HEK293T (cell line): Measurements from ENCODE around the gene PRXL2A.

Experiments used
- CTCF ChIA-PET: fragments of 350-600 bp; formaldehyde crosslinking; extraction: SDS; loops from one replicate; lab custom pipeline; 2021; ENCODE audit warnings: antibody characterized with exemption, inconsistent platforms; lab: Yijun Ruan, JAX
- POLR2A ChIA-PET: fragments of 350-600 bp; formaldehyde crosslinking; extraction: SDS; loops from one replicate; lab custom pipeline; 2020; ENCODE audit warnings: antibody characterized with exemption, inconsistent platforms; lab: Yijun Ruan, JAX
- DNase-seq: peaks from one replicate; pipeline ENCODE4 v3.0.0; 2012; ENCODE audit warnings: mixed read lengths; ENCODE audit errors: extremely low spot score
- ARNT ChIP-seq: fragments of 450-650 bp; IDR thresholded peaks from 2 replicates; pipeline ENCODE4 v1.6.1; 2017; ENCODE audit warnings: mild to moderate bottlenecking
- BHLHE40 ChIP-seq: fragments of 450-650 bp; IDR thresholded peaks from 2 replicates; pipeline ENCODE4 v1.6.1; 2016; ENCODE audit warnings: mild to moderate bottlenecking, moderate library complexity, borderline replicate concordance
- CTBP1 ChIP-seq: fragments of 450-650 bp; IDR thresholded peaks from 2 replicates; pipeline ENCODE4 v1.6.1; 2016; ENCODE audit warnings: borderline replicate concordance
- ELF4 ChIP-seq: fragments of 450-650 bp; IDR thresholded peaks from 2 replicates; pipeline ENCODE4 v1.6.1; 2017; ENCODE audit warnings: antibody characterized with exemption
- FOXA1 ChIP-seq: fragments of 450-650 bp; IDR thresholded peaks from 2 replicates; pipeline ENCODE4 v1.6.1; 2016; ENCODE audit warnings: mild to moderate bottlenecking
- FOXK2 ChIP-seq: fragments of 450-650 bp; IDR thresholded peaks from 2 replicates; pipeline ENCODE4 v1.6.1; 2016; ENCODE audit warnings: mild to moderate bottlenecking
- FOXM1 ChIP-seq: fragments of 450-650 bp; IDR thresholded peaks from 2 replicates; pipeline ENCODE4 v1.6.1; 2017; ENCODE audit warnings: mild to moderate bottlenecking, borderline replicate concordance
- HDGF ChIP-seq: fragments of 450-650 bp; IDR thresholded peaks from 2 replicates; pipeline ENCODE4 v1.6.1; 2017; ENCODE audit warnings: antibody characterized with exemption, borderline replicate concordance
- L3MBTL2 ChIP-seq: fragments of 450-650 bp; conservative IDR thresholded peaks from 2 replicates; pipeline ENCODE4 v1.6.1; 2016; ENCODE audit warnings: mild to moderate bottlenecking
- LEF1 ChIP-seq: fragments of 450-650 bp; IDR thresholded peaks from 2 replicates; pipeline ENCODE4 v1.6.1; 2017; ENCODE audit warnings: mild to moderate bottlenecking, borderline replicate concordance
- NFRKB ChIP-seq: fragments of 450-650 bp; IDR thresholded peaks from 2 replicates; pipeline ENCODE4 v1.6.1; 2016; ENCODE audit warnings: mild to moderate bottlenecking, moderate library complexity
- PKNOX1 ChIP-seq: fragments of 450-650 bp; IDR thresholded peaks from 2 replicates; pipeline ENCODE4 v1.6.1; 2016
- SP1 ChIP-seq: fragments of 450-650 bp; IDR thresholded peaks from 2 replicates; pipeline ENCODE4 v1.6.1; 2017
- SUZ12 ChIP-seq: fragments of 450-650 bp; IDR thresholded peaks from 2 replicates; pipeline ENCODE4 v1.6.1; 2016; ENCODE audit warnings: mild to moderate bottlenecking
- TARDBP ChIP-seq: fragments of 450-650 bp; IDR thresholded peaks from 2 replicates; pipeline ENCODE4 v1.6.1; 2016
- ZNF384 ChIP-seq: fragments of 450-650 bp; IDR thresholded peaks from 2 replicates; pipeline ENCODE4 v1.6.1; 2016

PRXL2A gene

GRCh38 chr10:80436446-80437098 lies 28.2 kb downstream of the PRXL2A start:
- no peak for DNase-seq
- ChIA-PET CTCF (interaction anchor here (0.7 kb wide), 1 partner anchor 417 kb away, joined by 4 read pairs; no protein-coding TSS in a partner anchor), POLR2A (interaction anchor here (1.1 kb wide), 1 partner anchor 29 kb away, joined by 3 read pairs; the partner anchor contains the start of gene PRXL2A)
- TF ChIP-seq SUZ12 = no peak
- no peak for TF ChIP-seq PKNOX1
- no peak for TF ChIP-seq BHLHE40
- TF ChIP-seq ELF4 = no peak

- ChIA-PET POLR2A (no interaction called here), CTCF (no interaction called here)
- no peak for DNase-seq
- TF ChIP-seq ELF4 (no peak), L3MBTL2 (no peak), SUZ12 (no peak), TARDBP (no peak), CTBP1 (no peak), BHLHE40 (no peak), ARNT (no peak), HDGF (no peak), FOXM1 (no peak), NFRKB (no peak), PKNOX1 (no peak), FOXA1 (no peak), ZNF384 (no peak), LEF1 (no peak), FOXK2 (no peak), SP1 (no peak)
These were observed 28.9 kb downstream of the PRXL2A start for GRCh38 chr10:80437227-80437626.

GRCh38 chr10:80441831-80442230 lies 33.5 kb downstream of the PRXL2A start:
- TF ChIP-seq HDGF = no peak
- TF ChIP-seq PKNOX1 = no peak
- TF ChIP-seq NFRKB = no peak
- TF ChIP-seq BHLHE40 = no peak
- TF ChIP-seq FOXA1 = no peak
- no peak for TF ChIP-seq LEF1
- TF ChIP-seq FOXM1 = no peak
- TF ChIP-seq SUZ12 = no peak
- no peak for TF ChIP-seq ARNT
- TF ChIP-seq CTBP1 = no peak
- TF ChIP-seq ELF4 = no peak
- no peak for TF ChIP-seq L3MBTL2
- TF ChIP-seq SP1 = no peak
- no peak for TF ChIP-seq TARDBP
- TF ChIP-seq ZNF384 = no peak
- no peak for DNase-seq
- POLR2A ChIA-PET = no interaction called here
- CTCF ChIA-PET = no interaction called here

GRCh38 chr10:80442879-80443278 lies 34.5 kb downstream of the PRXL2A start:
- ChIA-PET CTCF (interaction anchor here (1.7 to 1.9 kb wide), 2 partner anchors 11 to 60 kb away, joined by 4 to 12 read pairs; no protein-coding TSS in a partner anchor), POLR2A (no interaction called here)
- TF ChIP-seq SP1 (no peak), FOXM1 (no peak), SUZ12 (no peak), ELF4 (no peak), LEF1 (no peak), FOXA1 (no peak)
- DNase-seq = no peak

- POLR2A ChIA-PET = no interaction called here
- CTCF ChIA-PET = interaction anchor here (0.7 to 2.6 kb wide), 8 partner anchors 12 to 219 kb away, joined by 3 to 47 read pairs (median 4); no protein-coding TSS in a partner anchor
- no peak for DNase-seq
- TF ChIP-seq CTBP1 = no peak
- no peak for TF ChIP-seq NFRKB
- TF ChIP-seq FOXA1 = no peak
- TF ChIP-seq ELF4 = no peak
- TF ChIP-seq L3MBTL2 = no peak
- TF ChIP-seq FOXK2 = no peak
These were observed 35.2 kb downstream of the PRXL2A start for GRCh38 chr10:80443531-80443974.

- no peak for TF ChIP-seq CTBP1
- no peak for TF ChIP-seq LEF1
- no peak for TF ChIP-seq SP1
- no peak for TF ChIP-seq L3MBTL2
- no peak for TF ChIP-seq SUZ12
- no peak for TF ChIP-seq HDGF
- ChIA-PET POLR2A (no interaction called here), CTCF (interaction anchor here (0.5 to 2.6 kb wide), 14 partner anchors 9 to 219 kb away, joined by 3 to 47 read pairs (median 4); no protein-coding TSS in a partner anchor)
- DNase-seq = no peak
These were observed 35.8 kb downstream of the PRXL2A start for GRCh38 chr10:80444124-80444523.
